Stimulated activated CD4-positive, alpha-beta T cell treated with anti-CD3 and anti-CD28 coated beads, Interleukin-4, amount 100 ng/mL, for 48 hours (primary cell): ENCODE data around the gene PARP11.

ENCODE experiments used
- DNase-seq, 2 donors: peaks; one replicate each; pipeline ENCODE4 v3.0.0-alpha.2; 2020; ENCODE audit warnings: low read depth in 2 of 2

Gene PARP11

DNA sequence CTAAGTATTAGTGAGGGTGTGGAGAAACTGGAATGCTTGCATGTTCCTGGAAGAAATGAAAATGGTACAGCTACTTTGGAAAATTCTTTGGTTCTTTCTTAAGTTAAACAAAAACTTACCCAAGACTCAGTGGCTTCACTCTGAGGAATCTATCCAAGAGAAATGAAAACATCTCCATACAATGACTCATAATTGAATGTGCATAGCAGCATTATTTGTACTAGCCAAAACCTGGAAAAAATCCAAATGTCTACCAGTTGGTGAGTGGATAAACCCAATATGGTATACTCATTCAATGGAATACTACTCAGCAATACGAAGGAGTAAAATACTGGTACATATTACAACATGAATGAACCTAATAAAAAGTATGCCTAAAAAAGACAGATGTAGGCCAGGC lies 102.3 kb downstream of the PARP11 start:
- no peak for DNase-seq

- DNase-seq, result no peak
Observed at GRCh38 chr12:3768911-3769447, 104.2 kb downstream of the PARP11 start.

DNA sequence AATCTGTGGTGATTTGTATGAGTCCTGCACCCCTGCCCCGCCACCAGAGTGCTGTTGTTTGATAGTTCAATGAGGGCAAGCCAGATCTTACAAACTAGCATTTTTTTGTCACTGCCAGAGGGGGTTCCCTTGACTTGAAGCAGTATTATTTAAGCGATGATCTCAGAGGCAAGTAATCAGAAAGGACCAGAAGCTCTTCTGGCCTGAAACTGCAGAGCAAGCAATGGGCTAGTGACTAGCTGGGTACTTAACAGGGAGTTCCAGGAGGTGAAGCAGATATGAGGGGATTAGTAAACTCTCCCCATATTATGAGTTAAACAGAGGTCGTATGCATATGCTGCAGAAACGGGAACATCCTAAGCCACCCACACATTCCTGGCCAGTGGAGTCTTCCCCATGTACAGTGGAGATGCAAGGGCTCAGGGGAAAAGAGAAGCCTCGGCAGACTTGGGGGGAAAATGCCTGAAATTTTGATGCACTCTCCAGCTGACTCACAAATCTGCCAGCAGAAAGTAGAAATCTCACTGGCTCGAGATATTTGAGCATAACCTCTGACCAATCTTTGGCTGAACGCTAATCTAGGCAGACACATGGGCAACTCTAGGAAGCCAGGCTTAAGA lies 112.0 kb downstream of the PARP11 start:
- DNase-seq, result no peak

DNA sequence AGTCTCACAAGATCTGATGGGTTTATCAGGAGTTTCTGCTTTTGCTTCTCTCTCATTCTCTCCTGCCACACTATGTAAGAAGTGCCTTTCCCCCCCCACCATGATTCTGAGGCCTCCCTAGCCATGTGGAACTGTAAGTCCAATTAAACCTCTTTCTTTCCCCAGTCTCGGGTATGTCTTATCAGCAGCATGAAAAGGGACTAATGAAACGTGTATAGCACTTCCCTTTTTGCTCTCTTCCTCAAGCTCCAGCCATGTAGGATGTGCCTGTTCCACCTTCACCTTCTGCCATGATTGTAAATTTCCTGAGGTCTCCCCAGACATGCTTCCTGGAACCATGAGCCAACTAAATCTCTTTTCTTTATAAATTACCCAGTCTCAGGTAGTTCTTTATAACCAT lies 113.3 kb downstream of the PARP11 start:
- no peak for DNase-seq
